Right cardiac atrium (tissue), 5 donors: Measurements from ENCODE around the gene BACE2. TPM values are rescaled to one million over a fixed set of nuclear protein-coding genes. Genes with fewer than 3 reads are reported as not detected.
A peak's percentile ranks its signal among the peaks of the same experiment; 100 is the strongest.
"Not testable (repeated sequence)": the region's sequence is repeated elsewhere in the genome, so short reads cannot be mapped to it uniquely, and the experiment has no call there.

Source experiments
- ATAC-seq, 2 donors: fragments of 200-7000 bp; cut with Tn5 transposase; one replicate each; pipeline versions ENCODE4 v1.8.0 to v1.9.1; 2020; ENCODE audit warnings: moderate library complexity in 2 of 2, mild to moderate bottlenecking in 1 of 2
- DNase-seq, 3 donors: peaks; one replicate each; pipeline ENCODE4 v3.0.0-alpha.2; 2020
- H3K27ac ChIP-seq: one replicate; pipeline ENCODE4 v1.5.1; 2013; ENCODE audit warnings: mild to moderate bottlenecking, low read length, control low read depth, moderate library complexity
- H3K27me3 ChIP-seq: one replicate; pipeline ENCODE4 v1.6.1; 2013; ENCODE audit not compliant: control insufficient read depth, insufficient read depth
- H3K4me1 ChIP-seq: one replicate; pipeline ENCODE4 v1.6.1; 2013; ENCODE audit warnings: low read length; ENCODE audit not compliant: control insufficient read depth, insufficient read depth
- H3K4me3 ChIP-seq: one replicate; pipeline ENCODE4 v1.5.1; 2013; ENCODE audit warnings: low read length, control low read depth
- H3K9me3 ChIP-seq: one replicate; pipeline ENCODE4 v1.6.1; 2013; ENCODE audit warnings: low read length; ENCODE audit not compliant: control insufficient read depth
- WGBS: extraction: QIAGEN DNeasy Blood & Tissue Kit; methylation state at CpG from one replicate; pipeline ENCODE4 v1.1.7; 2013; 5-methylcytosine and 5-hydroxymethylcytosine counted together
- intact Hi-C, 4 donors: fragments of 100-400 bp; cut with DNase I; formaldehyde crosslinking; loops; one replicate each; pipeline versions ENCODE4 v1.11.0 to v1.14.0; 2022 to 2023
- polyA plus RNA-seq: library from polyadenylated mRNA; stranded (reverse); fragments of 200-250 nt; gene quantifications from one replicate; pipeline ENCODE4 v1.2.3, GENCODE V29; 2013
- total RNA-seq, 4 donors: library from RNA; stranded (reverse); fragmentation: NEBNext Ultra II Directional; extraction: Animal tissue kit (Norgen Biotek cat#: 25700); gene quantifications; one replicate each; pipeline ENCODE4 v1.2.1, GENCODE V29; 2021
- donor health status: healthy with polysubstance abuse.
- donor health status: DM: no; HTN: yes; CAD: no.
- donor health status: DM: no; HTN: no; CAD: no.
- donor health status: DM: no; HTN: yes; CAD: no; lungs with severe emphysema.
- donor health status: DM: yes; HTN: yes; CAD: no.

BACE2 gene
- total and polyA plus RNA-seq, 5 donors, result 11.7 to 34.0 (median 26.6) TPM

GRCh38 chr21:41256231-41256630 is 88.3 kb downstream of the BACE2 start:
- WGBS, result 100% methylated on average over 1 of the region's 1 CpG
- H3K27me3 ChIP-seq, result not testable (repeated sequence)

GRCh38 chr21:41256771-41257702 is 89.1 kb downstream of the BACE2 start:
- no peaks in the 10 kb centered on the region for H3K27me3 ChIP-seq
- no peak overlapping the region for H3K4me3 ChIP-seq
- 96% methylated on average over 22 of the region's 22 CpGs for WGBS
- ATAC-seq, result no peak
- intact Hi-C loops, result no loop called here
- no peak overlapping the region for H3K27ac ChIP-seq
- no peak for DNase-seq
- no peaks in the 10 kb centered on the region for H3K4me1 ChIP-seq
- no peaks in the 10 kb centered on the region for H3K9me3 ChIP-seq

More at GRCh38 chr21:41256231-41256630, 88.3 kb downstream of the BACE2 start:
- ATAC-seq, DNase-seq, H3K27ac ChIP-seq, H3K4me3 ChIP-seq, H3K4me1 ChIP-seq, H3K9me3 ChIP-seq, intact Hi-C loops: not testable (repeated sequence)

- Histone ChIP-seq H3K27me3 (no peaks in the 10 kb centered on the region), H3K4me3 (no peak overlapping the region), H3K27ac (no peak overlapping the region), H3K9me3 (no peaks in the 10 kb centered on the region), H3K4me1 (no peaks in the 10 kb centered on the region)
- intact Hi-C loops, result no loop called here
- 82% methylated on average over 3 of the region's 3 CpGs for WGBS
- DNase-seq (no peak), ATAC-seq (no peak)
These were observed 90.7 kb downstream of the BACE2 start for GRCh38 chr21:41258617-41259016.

GRCh38 chr21:41260428-41260827 is 92.5 kb downstream of the BACE2 start:
- intact Hi-C loops, result no loop called here
- WGBS, result 97% methylated on average over 8 of the region's 8 CpGs
- ATAC-seq (no peak), DNase-seq (no peak)
- no peaks in the 10 kb centered on the region for H3K9me3 ChIP-seq
- no peaks in the 10 kb centered on the region for H3K4me1 ChIP-seq
- H3K27ac ChIP-seq, result no peak overlapping the region
- H3K27me3 ChIP-seq, result no peaks in the 10 kb centered on the region
- H3K4me3 ChIP-seq, result no peak overlapping the region

DNA sequence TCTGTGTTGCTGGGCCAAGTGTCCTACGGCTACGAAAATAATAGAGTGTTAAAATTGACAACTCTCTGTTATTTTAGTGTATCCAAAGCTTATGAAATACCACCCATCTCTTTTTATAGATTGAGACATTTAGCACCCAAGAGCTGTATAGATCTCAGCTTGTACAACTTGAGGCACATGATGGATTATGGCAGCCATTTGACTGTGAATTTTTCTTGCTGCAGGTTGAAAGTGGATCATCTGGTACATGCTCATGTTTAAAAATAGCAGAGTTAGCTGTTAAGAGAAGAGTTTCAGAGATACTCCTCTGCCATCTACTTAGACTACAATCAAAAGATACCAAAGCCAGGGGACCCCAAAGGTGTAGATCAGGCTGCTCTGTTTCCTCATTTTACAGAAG is 99.4 kb downstream of the BACE2 start:
- Histone ChIP-seq H3K4me1 (no peaks in the 10 kb centered on the region), H3K4me3 (no peak overlapping the region), H3K27me3 (no peaks in the 10 kb centered on the region), H3K9me3 (no peaks in the 10 kb centered on the region), H3K27ac (no peak overlapping the region)
- intact Hi-C loops, result no loop called here
- ATAC-seq (peak in 1 of 2 donors; percentile 40), DNase-seq (no peak)
- 70% methylated on average over 2 of the region's 2 CpGs for WGBS

DNA sequence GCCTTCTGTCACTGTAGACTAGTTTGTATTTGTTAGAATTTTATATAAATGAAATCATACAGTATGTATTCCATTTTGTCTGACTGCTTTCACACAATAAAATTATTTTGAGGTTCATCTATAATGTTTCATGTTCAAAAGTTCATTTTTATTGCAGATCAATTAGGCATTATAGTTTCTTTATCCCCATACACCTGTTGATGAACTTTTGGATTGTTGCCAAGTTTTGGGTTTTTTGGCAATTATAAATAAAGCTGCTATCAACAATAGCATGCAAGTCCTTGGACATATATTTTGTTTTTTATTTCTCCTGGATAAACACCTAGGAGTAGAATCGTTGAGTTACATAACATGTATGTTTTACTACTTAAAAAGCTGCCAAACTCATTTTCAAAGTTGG is 101.6 kb downstream of the BACE2 start:
- ATAC-seq (no peak), DNase-seq (no peak)
- H3K27ac ChIP-seq, result no peak overlapping the region
- H3K9me3 ChIP-seq, result no peaks in the 10 kb centered on the region
- no peak overlapping the region for H3K4me3 ChIP-seq
- H3K27me3 ChIP-seq, result no peaks in the 10 kb centered on the region
- H3K4me1 ChIP-seq, result no peaks in the 10 kb centered on the region
- 33% methylated on average over 1 of the region's 1 CpG for WGBS
- intact Hi-C loops, result no loop called here

GRCh38 chr21:41277196-41277595 is 109.2 kb downstream of the BACE2 start:
- DNase-seq, result no peak
- H3K9me3 ChIP-seq, result no peaks in the 10 kb centered on the region
- H3K4me1 ChIP-seq, result no peaks in the 10 kb centered on the region
- 53% methylated on average over 12 of the region's 12 CpGs for WGBS
- no peak overlapping the region for H3K4me3 ChIP-seq
- intact Hi-C loops, result no loop called here
- no peak overlapping the region for H3K27ac ChIP-seq
- no peaks in the 10 kb centered on the region for H3K27me3 ChIP-seq
- ATAC-seq, result peak in 1 of 2 donors; percentile 25

GRCh38 chr21:41277846-41278245 is 109.9 kb downstream of the BACE2 start:
- H3K4me3 ChIP-seq, result no peak overlapping the region
- intact Hi-C loops, result no loop called here
- no peak overlapping the region for H3K27ac ChIP-seq
- H3K4me1 ChIP-seq, result no peaks in the 10 kb centered on the region
- DNase-seq, result no peak
- whole genome bisulfite sequencing, result 57% methylated on average over 4 of the region's 4 CpGs
- no peaks in the 10 kb centered on the region for H3K9me3 ChIP-seq
- H3K27me3 ChIP-seq, result no peaks in the 10 kb centered on the region
- ATAC-seq, result peak in 1 of 2 donors; percentile 43

- Histone ChIP-seq H3K4me1 (no peaks in the 10 kb centered on the region), H3K9me3 (no peaks in the 10 kb centered on the region), H3K4me3 (no peak overlapping the region), H3K27ac (no peak overlapping the region), H3K27me3 (no peaks in the 10 kb centered on the region)
- ATAC-seq (peak in 1 of 2 donors; percentile 65), DNase-seq (peak in 1 of 3 donors; percentile 46)
- 56% methylated on average over 18 of the region's 18 CpGs for WGBS
- intact Hi-C loops, result loop anchor here (5.0 kb wide), 2 partner anchors 177 to 182 kb away; no protein-coding TSS in a partner anchor
These were observed 112.4 kb downstream of the BACE2 start for GRCh38 chr21:41280115-41280919.

GRCh38 chr21:41282412-41282811 is 114.5 kb downstream of the BACE2 start:
- Histone ChIP-seq H3K4me1 (no peaks in the 10 kb centered on the region), H3K27ac (no peak overlapping the region), H3K27me3 (no peaks in the 10 kb centered on the region), H3K9me3 (no peaks in the 10 kb centered on the region), H3K4me3 (no peak overlapping the region)
- 56% methylated on average over 3 of the region's 3 CpGs for WGBS
- ATAC-seq (no peak), DNase-seq (no peak)
- intact Hi-C loops, result loop anchor here (5.0 kb wide), 2 partner anchors 175 to 180 kb away; no protein-coding TSS in a partner anchor
